Uterus (tissue), 4 donors: ENCODE results near the gene C1orf159. TPM values are rescaled to one million over a fixed set of nuclear protein-coding genes. Genes with fewer than 3 reads are reported as not detected.
"Not testable (repeated sequence)": the region's sequence is repeated elsewhere in the genome, so short reads cannot be mapped to it uniquely, and the experiment has no call there.

Experiments used
- DNase-seq, 2 donors: peaks; one replicate each; pipeline ENCODE4 v3.0.0-alpha.2; 2019 to 2020
- H3K27ac ChIP-seq, 2 donors: fragments of 200-600 bp; sonication (generic); 1 replicate in 1 of 2; 2 replicates in 1 of 2; pipeline ENCODE4 v1.5.1; 2016 to 2018
- H3K27me3 ChIP-seq, 2 donors: fragments of 200-600 bp; sonication (generic); one replicate each; pipeline ENCODE4 v1.5.1; 2018 to 2019; ENCODE audit warnings: control low read depth in 1 of 2
- H3K36me3 ChIP-seq, 2 donors: fragments of 200-600 bp; sonication (generic); one replicate each; pipeline ENCODE4 v1.5.1; 2019; ENCODE audit warnings: control low read depth in 1 of 2
- H3K4me1 ChIP-seq, 2 donors: fragments of 200-600 bp; sonication (generic); one replicate each; pipeline ENCODE4 v1.5.1; 2018 to 2019; ENCODE audit warnings: control low read depth in 1 of 2
- H3K4me3 ChIP-seq, 2 donors: fragments of 200-600 bp; sonication (generic); 1 replicate in 1 of 2; 2 replicates in 1 of 2; pipeline ENCODE4 v1.5.1; 2018 to 2019; ENCODE audit warnings: mild to moderate bottlenecking in 1 of 2
- H3K9me3 ChIP-seq, 2 donors: fragments of 200-600 bp; sonication (generic); one replicate each; pipeline ENCODE4 v1.5.1; 2019; ENCODE audit warnings: control low read depth in 1 of 2
- CTCF ChIP-seq, 4 experiments: fragments of 200-600 bp in 2 of 4; fragments of 450-650 bp in 2 of 4; sonication (generic) in 2 of 4; IDR thresholded peaks; one replicate each; pipeline ENCODE4 v1.5.1; 2016 to 2019; ENCODE audit warnings: antibody characterized with exemption in 4 of 4, mild to moderate bottlenecking in 2 of 4, moderate library complexity in 1 of 4
- POLR2A ChIP-seq, 2 donors: fragments of 450-650 bp; IDR thresholded peaks; one replicate each; pipeline ENCODE4 v1.6.1; 2016; ENCODE audit warnings: antibody characterized with exemption in 2 of 2, mild to moderate bottlenecking in 1 of 2, moderate library complexity in 1 of 2
- intact Hi-C: fragments of 100-400 bp; cut with DNase I; formaldehyde crosslinking; loops from one replicate; pipeline ENCODE4 v1.15.1; 2023; ENCODE audit warnings: low total_unique reads
- total RNA-seq, 4 donors: library from RNA; depleted of rRNA in 3 of 4; stranded (reverse); fragments of >200 nt in 3 of 4; gene quantifications; one replicate each; pipeline versions ENCODE4 v1.1.0 to v1.2.4, GENCODE V29; 2014 to 2023
- donor health status: DM: yes; HTN: yes; CAD: no.

Gene C1orf159
- total RNA-seq, 4 donors from 2014 or later = 4.9 to 20.0 (median 17.9) TPM

DNA sequence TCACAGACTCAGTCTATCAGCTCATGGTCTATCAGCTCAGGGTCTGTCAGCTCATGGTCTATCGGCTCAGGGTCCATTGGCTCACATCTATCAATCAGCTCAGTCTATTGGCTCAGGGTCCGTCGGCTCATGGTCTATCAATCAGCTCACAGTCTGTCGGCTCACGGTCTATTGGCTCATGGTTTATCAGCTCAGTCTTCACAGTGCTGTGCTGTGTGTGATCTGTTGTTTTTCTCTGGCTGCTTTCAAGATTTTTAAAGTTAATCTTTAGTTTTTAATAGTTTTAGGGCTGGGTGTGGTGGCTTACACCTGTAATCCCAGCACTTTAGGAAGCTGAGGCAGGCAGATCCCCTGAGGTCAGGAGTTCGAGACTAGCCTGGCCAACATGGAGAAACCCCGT, 14.4 kb downstream of the C1orf159 start:
- no peak overlapping the region for H3K27ac ChIP-seq
- H3K9me3 ChIP-seq = peaks cover 0 to under 1% of the 10 kb centered on the region in 2 donors
- intact Hi-C loops = no loop called here
- DNase-seq = no peak
- H3K4me3 ChIP-seq = no peak overlapping the region
- no peaks in the 10 kb centered on the region for H3K4me1 ChIP-seq
- no peaks in the 10 kb centered on the region for H3K36me3 ChIP-seq
- H3K27me3 ChIP-seq = no peaks in the 10 kb centered on the region
- TF ChIP-seq CTCF (IDR thresholded peaks at IDR 0.05) = no peak
- TF ChIP-seq POLR2A (IDR thresholded peaks at IDR 0.05) = no peak

DNA sequence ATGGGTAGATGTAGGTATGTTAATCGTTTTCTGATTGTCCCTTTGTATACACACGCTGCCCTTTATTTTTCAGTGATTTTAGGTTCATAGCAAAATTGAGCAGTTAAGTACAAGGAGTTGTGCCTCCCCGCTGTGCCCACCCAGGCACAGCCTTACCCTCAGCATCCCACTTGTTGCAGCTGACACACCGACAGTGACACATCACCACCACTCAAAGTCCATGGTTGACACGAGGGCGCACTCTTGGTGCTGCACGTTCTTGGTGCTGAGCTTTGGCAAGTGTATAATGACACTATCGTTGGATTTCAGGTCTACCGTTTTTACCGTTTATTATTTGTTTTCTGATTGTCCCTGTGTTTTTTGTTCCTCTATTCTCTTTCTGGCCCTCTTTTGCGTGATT, 15.6 kb downstream of the C1orf159 start:
- intact Hi-C loops = no loop called here
- Histone ChIP-seq H3K27ac (no peak overlapping the region), H3K4me3 (no peak overlapping the region), H3K9me3 (no peaks in the 10 kb centered on the region), H3K36me3 (no peaks in the 10 kb centered on the region), H3K4me1 (no peaks in the 10 kb centered on the region), H3K27me3 (no peaks in the 10 kb centered on the region)
- TF ChIP-seq CTCF (IDR thresholded peaks at IDR 0.05) (no peak), POLR2A (IDR thresholded peaks at IDR 0.05) (no peak)
- DNase-seq = no peak

DNA sequence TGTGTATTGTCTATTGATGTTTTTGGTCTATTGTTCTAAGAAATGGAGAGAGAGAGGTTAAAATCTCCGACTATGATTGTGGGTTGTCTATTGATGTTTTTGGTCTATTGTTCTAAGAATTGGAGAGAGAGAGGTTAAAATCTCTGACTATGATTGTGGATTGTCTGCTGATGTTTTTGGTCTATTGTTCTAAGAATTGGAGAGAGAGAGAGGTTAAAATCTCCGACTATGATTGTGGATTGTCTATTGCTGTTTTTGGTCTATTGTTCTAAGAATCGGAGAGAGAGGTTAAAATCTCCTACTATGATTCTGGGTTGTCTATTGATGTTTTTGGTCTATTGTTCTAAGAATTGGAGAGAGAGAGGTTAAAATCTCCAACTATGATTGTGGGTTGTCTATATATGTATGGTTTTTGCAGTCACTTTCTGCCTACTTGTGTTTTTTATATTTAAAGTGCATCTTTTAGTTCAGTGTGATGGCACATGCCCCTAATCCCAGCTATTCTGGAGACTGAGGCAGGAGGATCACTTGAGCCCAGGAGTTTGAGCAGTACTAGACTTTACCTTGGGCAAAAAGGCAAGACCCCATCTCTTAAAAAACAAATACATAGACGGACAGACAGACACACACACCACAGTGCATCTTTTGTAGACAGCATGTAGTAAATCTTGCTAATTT, 16.2 kb downstream of the C1orf159 start:
- Histone ChIP-seq H3K4me1 (no peaks in the 10 kb centered on the region), H3K27me3 (no peaks in the 10 kb centered on the region), H3K36me3 (no peaks in the 10 kb centered on the region), H3K4me3 (no peak overlapping the region), H3K9me3 (no peaks in the 10 kb centered on the region), H3K27ac (no peak overlapping the region)
- intact Hi-C loops = no loop called here
- no peak for DNase-seq
- TF ChIP-seq CTCF (IDR thresholded peaks at IDR 0.05) (no peak), POLR2A (IDR thresholded peaks at IDR 0.05) (no peak)

- Histone ChIP-seq H3K9me3 (no peaks in the 10 kb centered on the region), H3K27me3 (no peaks in the 10 kb centered on the region), H3K36me3 (no peaks in the 10 kb centered on the region), H3K4me3 (no peak overlapping the region), H3K4me1 (no peaks in the 10 kb centered on the region), H3K27ac (no peak overlapping the region)
- TF ChIP-seq CTCF (IDR thresholded peaks at IDR 0.05) = no peak
- TF ChIP-seq POLR2A (IDR thresholded peaks at IDR 0.05) = no peak
- no peak for DNase-seq
- intact Hi-C loops = no loop called here
Observed at GRCh38 chr1:1098681-1099421, 17.0 kb downstream of the C1orf159 start.

DNA sequence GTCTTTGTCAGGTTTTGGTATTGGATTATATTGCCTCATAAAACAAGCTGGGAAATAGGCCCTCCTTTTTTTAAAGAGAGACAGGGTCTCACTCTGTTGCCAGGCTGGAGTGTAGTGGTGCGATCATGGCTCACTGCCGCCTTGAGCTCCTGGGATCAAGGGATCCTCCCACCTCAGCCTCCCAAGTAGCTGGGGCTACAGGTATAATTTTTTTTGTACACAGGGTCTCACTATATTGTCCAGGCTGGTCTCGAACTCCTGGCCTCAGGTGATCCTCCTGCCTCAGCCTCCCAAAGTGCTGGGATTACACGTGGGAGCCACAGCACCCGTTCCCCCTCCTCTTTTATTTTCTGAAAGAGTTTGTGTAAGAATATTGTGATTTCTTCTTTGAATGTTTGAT, 19.8 kb downstream of the C1orf159 start:
- H3K27ac ChIP-seq, intact Hi-C loops, H3K9me3 ChIP-seq, H3K27me3 ChIP-seq, H3K4me3 ChIP-seq, H3K36me3 ChIP-seq, DNase-seq, H3K4me1 ChIP-seq: not testable (repeated sequence)
